HG03571 (cell line): Measurements from ENCODE around the gene NBEAL2.
"Not testable (repeated sequence)": the region's sequence is repeated elsewhere in the genome, so short reads cannot be mapped to it uniquely, and the experiment has no call there.

Source experiments
- ATAC-seq: cut with Tn5 transposase; IDR thresholded peaks from one replicate; pipeline ENCODE4 v1.9.1; 2021; ENCODE audit not compliant: unreplicated experiment

The NBEAL2 gene

DNA sequence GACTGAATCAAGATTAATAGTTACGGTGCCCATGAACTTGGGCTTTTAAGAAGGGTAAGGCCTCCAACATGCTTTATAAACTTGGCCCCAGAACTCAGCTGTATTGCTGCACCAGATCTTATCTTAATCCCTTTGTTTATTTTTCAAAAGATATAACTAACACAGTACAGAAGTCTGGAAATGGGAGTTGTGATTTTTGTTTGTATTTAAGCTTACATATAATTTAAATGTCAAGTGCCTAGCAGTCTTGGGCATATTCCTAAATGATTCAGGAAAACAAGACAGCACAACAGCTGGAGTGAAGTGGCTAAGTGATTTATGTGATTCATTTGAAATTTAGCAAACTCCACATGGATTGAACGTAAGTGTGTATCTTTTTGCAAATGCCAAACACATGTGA lies 56.2 kb downstream of the NBEAL2 start:
- ATAC-seq = no peak

DNA sequence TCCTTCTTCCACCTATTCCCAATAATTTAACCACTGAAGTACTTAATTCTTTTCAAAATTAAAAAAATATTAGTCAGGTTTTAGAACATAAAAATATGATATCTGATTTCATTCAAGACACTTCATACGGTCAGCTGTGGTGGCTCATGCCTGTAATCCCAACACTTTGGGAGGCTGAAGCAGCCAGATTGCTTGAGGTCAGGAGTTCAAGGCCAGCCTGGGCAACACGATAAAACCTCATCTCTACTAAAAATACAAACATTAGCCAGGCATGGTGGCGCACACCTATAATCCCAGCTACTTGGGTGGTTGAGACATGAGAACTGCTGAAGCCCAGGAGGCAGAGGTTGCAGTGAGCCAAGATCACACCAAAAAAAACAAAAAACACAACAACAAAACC lies 56.7 kb downstream of the NBEAL2 start:
- no peak for ATAC-seq

DNA sequence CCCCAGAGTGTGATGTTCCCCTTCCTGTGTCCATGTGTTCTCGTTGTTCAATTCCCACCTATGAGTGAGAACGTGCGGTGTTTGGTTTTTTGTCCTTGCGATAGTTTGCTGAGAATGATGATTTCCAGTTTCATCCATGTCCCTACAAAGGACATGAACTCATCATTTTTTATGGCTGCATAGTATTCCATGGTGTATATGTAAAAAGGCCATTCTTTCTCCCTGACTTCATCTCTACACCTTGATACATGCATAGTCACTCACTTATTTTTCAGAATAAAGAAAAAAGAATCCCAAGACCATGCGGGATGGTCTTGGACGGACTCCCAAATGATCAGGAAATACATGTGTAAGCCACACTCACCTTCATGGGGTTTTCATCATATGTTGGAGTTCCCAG lies 57.8 kb downstream of the NBEAL2 start:
- not testable (repeated sequence) for ATAC-seq

DNA sequence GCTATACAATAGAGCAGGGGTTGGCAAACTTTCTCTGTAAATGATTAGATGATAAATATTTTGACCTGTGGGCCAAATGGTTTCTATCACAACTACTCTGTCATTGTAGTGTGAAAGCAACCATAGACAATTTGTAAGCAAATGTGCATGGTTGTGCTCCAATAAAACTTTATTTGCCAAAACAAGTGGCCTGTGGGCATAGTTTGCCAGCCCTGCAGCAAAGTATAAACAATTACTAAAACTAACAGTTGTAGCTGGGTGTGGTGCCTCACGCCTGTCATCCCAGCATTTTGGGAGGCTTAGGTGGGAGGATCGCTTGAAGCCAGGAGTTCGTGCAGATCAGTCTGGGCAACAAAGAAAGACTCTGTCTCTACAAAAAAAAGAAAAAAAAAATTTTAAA lies 61.6 kb downstream of the NBEAL2 start:
- ATAC-seq = no peak

DNA sequence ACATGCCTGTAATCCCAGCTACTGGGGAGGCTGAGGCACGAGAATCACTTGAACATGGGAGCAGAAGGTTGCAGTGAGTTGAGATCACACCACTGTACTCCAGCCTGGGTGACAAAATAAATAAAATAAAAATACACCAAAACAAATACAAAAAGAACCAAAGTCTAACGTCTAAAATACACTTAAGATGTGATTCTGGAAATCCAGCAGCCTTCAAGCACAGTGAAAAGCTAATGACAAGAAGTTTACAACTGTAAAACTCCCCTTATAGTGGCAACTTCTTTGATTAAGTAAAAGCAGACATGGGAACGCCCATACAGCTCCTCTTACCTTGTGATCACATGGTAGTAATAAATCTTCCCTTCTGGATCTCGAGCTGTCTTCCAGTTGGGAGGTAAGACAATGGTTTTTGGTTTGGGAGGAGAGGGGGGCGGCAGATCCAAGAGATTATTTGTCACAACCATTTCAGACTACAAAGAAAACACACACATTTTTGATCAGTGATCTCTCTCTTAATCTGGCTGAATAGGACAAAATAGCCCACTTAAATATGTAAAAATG lies 62.8 kb downstream of the NBEAL2 start:
- no peak for ATAC-seq

DNA sequence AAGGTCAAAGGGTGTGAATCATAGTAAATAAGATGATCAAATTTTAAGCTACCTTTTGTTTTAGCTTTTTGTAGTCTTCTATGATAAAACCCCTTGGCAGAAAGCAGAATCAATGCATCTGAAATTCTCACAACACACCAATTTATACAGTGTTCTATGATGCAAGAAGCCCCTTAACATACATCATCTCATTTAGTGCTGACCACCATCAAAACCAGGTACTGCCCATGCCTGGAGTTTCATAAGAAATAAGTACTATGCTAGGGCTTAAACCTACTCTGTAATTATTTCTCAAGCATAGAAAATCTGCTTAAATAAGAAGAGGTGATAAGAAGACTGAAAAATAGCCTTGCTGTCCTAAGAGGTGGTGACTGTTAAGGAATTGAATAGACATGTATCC lies 67.6 kb downstream of the NBEAL2 start:
- ATAC-seq = no peak

DNA sequence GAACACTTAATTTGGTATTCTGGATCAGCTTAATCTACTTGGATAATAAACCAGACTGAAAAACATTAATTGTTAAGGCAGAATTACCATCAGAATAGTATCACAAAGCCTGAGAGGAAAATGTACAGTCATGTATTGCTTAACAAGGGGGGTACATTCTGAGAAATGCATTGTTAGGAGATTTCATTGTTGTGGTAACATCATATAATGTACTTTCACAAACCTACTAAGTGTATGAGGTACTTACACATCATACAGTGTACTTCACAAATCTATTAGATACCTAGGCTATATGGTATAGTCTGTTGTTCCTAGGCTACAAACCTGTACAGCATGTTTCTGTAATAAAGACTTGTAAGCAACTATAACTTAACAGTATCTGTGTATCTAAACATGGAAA lies 68.2 kb downstream of the NBEAL2 start:
- no peak for ATAC-seq

DNA sequence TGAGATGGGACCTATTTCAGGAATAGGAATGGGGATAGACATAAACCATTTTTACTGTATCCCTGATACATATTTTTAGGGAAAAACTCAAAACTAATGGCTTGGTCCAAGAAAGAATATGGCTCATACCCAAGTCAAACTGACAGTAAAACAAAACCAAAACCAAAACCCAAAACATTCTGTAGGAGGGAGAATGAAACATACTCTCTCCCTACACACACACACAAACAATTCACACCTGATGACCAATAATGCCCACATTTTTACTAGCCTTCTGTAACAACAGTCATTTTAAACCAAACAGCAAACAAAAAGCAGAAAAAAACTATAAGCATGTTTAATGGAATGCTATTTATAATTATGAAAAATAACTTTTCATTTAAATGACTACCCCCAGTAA lies 74.9 kb downstream of the NBEAL2 start:
- ATAC-seq = no peak

DNA sequence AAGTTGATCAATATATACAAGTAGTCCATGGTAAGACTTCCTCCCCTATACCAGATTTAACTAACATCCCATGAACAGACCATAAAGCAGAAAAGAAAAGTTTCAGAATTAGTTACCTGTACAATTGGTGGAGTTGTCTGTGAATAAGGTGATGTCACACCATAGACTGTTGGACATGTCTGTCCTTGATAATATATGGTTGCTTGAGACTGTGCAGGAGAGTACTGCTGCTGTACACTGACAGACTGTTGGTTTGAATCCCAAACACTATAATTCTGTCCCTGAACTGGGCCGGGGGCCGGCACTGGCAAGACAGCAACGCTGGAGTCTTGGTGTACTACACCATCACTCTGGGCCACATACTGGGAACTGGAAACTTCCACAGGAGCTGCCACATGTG lies 77.2 kb downstream of the NBEAL2 start:
- no peak for ATAC-seq

DNA sequence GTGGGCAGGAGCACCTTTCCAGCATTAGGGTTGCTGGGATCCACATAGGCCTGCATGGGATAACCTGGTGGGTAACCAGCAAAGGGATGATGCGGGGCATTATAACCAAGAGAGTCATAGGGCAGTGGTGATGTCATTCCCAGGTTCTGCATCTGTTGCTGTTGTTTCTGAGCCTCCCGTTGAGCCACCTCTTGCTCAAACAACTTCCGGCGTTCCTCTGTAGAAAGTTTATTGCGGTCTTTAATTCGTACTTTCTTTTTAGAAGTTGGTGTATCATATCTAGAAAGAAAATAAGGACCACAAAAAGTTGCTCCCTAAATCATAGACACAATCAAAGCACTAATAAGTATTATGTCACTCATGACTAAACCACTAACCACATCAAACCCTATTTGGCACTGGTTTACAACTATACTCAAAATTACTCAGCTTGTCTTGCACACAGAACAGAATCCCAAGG lies 77.8 kb downstream of the NBEAL2 start:
- no peak for ATAC-seq
